ENCODE results near the gene CYSRT1.

The CYSRT1 gene

DNA sequence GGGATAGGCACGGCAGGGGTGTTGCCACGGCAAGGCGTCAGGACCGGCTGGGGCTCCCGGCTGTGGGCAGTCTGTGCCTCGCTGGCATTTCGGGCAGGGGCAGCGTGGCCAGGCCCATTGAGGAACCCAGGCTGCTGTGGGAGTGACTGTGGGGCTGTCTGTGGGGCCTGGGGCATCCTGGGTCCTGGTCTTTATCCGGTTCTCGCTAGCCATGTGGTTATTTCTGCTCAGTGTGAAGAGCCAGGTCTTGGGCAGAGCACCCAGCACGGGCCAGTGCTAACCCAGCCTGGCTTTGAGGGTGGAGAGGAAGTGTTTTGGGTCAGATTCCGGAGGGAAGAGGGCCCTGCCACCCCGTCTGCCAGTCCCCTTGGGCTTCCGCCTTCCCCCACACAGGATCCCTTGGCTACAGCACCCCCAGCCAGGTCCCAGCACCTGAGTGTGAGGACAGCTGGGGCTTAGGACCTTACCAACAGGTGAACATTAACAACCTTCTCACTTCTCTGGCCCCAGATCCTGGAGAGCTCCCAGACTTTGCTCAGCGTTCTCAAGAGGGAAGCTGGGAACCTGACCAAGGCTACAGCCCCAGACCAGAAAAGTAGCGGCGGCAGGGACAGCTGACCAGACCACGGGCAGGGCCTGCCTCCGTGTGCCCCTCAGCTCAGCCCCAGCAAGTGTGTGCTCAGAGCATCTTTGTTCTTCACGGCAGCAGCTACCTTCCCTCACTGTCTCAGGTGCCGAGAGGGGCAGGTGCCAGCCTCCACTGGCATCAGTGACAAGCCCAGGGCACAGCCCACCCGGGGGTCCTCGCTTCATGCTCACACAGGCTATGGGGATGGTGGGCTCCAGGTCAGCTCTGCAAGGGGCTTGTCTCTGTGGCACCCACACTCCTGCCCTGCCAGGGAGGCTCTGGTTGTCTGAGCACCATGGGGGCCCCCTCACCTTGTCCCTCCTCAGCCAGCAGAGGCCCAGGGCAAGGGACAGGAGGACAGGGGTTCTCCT, 35.4 kb upstream of the CYSRT1 start:
- no peak for TF ChIP-seq TEAD4 (IDR thresholded peaks at IDR 0.05)
- TF ChIP-seq, protein P1, sequence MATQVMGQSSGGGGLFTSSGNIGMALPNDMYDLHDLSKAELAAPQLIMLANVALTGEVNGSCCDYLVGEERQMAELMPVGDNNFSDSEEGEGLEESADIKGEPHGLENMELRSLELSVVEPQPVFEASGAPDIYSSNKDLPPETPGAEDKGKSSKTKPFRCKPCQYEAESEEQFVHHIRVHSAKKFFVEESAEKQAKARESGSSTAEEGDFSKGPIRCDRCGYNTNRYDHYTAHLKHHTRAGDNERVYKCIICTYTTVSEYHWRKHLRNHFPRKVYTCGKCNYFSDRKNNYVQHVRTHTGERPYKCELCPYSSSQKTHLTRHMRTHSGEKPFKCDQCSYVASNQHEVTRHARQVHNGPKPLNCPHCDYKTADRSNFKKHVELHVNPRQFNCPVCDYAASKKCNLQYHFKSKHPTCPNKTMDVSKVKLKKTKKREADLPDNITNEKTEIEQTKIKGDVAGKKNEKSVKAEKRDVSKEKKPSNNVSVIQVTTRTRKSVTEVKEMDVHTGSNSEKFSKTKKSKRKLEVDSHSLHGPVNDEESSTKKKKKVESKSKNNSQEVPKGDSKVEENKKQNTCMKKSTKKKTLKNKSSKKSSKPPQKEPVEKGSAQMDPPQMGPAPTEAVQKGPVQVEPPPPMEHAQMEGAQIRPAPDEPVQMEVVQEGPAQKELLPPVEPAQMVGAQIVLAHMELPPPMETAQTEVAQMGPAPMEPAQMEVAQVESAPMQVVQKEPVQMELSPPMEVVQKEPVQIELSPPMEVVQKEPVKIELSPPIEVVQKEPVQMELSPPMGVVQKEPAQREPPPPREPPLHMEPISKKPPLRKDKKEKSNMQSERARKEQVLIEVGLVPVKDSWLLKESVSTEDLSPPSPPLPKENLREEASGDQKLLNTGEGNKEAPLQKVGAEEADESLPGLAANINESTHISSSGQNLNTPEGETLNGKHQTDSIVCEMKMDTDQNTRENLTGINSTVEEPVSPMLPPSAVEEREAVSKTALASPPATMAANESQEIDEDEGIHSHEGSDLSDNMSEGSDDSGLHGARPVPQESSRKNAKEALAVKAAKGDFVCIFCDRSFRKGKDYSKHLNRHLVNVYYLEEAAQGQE (IDR thresholded peaks at IDR 0.05; ENCODE audit: low read depth): 0 out of 2 replicates have a peak, but pooled peaks have one; percentile 4

DNA sequence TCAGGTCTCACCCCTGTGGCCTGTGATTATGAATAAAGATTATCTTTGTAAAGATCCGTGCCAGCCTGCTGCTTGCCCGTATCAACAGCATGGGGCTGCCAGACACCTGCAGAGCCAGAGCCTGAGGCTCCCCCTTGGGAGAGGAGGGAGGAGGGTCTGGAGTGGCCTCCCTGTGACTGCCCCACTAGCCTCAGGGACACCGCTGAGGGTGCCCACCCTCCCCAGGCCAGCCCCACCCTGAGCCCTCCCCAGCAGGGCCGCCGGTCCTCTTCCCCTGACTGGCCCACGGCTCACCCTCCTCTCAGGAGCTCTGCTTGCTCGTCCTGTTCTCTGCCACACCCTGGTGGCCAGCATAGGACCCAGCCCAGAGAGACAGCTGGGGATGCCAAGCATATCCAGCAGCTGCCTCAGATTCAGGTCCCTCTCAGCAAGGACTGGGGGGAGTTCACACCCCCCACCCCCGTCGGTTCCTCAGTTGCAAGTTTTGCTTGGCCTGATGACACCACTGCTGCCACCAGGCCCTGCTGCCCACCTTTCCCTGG, 34.6 kb upstream of the CYSRT1 start:
- TF ChIP-seq CEBPB (IDR thresholded peaks at IDR 0.05) (no peak), RAD21 (IDR thresholded peaks at IDR 0.05; ENCODE audit: low read depth) (0 out of 2 replicates have a peak, but pooled peaks have one; percentile 5)

DNA sequence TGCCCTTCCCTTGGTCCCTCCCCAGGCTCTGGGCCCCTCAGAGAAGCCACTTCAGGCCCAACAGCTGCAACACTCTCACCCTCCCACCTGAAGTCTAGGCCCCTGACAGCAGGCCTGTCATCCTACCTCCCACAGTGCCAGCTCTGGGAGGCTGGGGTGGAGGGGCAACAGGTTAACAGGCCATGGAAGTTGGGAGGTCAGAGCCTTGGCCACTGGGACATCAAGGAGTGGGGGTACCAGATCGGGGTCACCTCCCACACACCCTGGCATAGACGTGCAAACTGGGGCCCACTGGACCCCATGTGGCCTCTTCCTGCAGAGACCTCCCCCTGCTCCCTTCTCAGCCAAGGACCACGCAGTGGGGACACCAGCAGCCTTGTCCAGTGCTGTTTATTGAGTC, 33.7 kb upstream of the CYSRT1 start:
- TF ChIP-seq YY1 (IDR thresholded peaks at IDR 0.05; ENCODE audit: low read depth) (no peak), NFIC (IDR thresholded peaks at IDR 0.05) (no peak)
- TF ChIP-seq, protein P1 (IDR thresholded peaks at IDR 0.05; ENCODE audit: low read depth): no peak

DNA sequence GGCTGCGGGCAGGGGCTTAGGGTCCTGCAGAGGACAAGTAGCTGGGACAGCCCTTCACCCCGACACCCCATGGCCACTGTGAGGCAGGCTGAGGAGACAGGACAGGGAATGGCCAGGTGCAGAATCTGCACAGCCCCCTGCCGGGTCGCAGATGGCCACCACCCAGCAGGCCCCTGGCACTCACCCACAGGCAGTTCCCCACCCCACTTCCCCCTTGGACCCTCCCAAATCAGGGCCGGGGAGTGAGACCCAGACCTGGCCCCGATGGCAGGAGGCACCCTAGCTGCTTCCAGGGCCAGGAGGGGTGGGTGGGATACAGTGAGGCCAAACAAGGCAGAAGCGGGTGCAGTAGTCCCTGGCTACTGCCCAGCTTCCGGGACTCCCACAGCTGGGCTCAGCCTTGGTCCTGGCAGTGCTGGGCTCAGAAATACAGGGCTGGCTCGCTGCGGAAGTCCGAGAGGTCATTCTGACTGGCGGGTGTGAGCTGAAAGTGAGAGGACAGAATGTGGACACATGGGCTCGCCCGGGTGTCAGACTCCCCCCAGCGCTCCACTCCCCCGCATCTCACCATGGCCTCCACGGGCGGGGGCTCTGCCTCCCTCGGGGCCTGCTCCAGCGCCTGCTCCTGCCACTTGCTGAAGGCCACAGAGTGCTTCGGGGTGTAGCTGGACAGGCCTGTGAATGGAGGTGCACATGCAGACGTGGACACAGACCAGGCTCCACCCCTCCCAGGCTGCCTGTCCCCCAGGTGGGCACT, 33.1 kb upstream of the CYSRT1 start:
- no peak for TF ChIP-seq FOXM1 (IDR thresholded peaks at IDR 0.05; ENCODE audit: borderline replicate concordance, low read depth)

DNA sequence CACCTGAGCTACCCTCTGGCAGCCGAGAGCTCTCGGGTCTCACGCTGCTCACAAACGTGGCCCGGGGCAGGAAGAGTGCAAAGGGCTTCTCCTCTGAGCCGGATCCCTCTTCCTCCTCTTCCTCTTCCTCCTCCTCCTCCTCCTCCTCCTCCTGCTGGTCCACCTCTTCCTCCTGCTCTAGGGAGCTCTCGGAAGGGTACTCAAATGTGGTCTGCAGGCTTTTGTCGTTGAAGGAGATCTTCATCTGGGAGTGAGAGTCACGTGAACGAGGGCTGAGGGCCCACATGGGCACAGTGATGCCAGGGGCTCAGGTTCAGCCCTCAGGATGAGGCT, 32.6 kb upstream of the CYSRT1 start:
- no peak for TF ChIP-seq TAF1 (IDR thresholded peaks at IDR 0.05; ENCODE audit: low read depth)

DNA sequence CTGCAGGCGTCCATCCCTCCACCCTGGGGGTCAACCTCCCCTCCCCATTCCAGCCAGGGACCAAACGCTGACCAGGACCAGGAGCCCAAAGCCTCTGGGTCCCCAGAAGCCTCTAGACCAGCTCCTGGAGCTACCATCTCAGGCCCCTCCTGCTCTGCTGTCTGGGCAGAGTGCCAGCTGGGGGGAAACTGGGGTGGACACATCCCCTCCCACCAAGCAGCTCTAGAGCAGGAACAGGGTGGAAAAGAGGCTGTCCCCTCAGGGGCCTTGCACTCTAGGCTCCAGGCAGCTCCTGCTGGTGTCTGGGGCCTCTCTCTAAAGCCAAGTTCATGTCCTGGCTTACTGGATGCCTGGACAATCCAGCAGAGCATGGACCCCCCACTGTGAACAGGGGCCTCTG, 32.1 kb upstream of the CYSRT1 start:
- no peak for TF ChIP-seq CEBPB (IDR thresholded peaks at IDR 0.05)
- no peak for TF ChIP-seq CREB1 (IDR thresholded peaks at IDR 0.05; ENCODE audit: low read depth)
- no peak for TF ChIP-seq EGR1 (IDR thresholded peaks at IDR 0.05)
- TF ChIP-seq FOXM1 (IDR thresholded peaks at IDR 0.05; ENCODE audit: borderline replicate concordance, low read depth): no peak
- no peak for TF ChIP-seq TCF12 (IDR thresholded peaks at IDR 0.05; ENCODE audit: low read depth)
- TF ChIP-seq, protein P2, sequence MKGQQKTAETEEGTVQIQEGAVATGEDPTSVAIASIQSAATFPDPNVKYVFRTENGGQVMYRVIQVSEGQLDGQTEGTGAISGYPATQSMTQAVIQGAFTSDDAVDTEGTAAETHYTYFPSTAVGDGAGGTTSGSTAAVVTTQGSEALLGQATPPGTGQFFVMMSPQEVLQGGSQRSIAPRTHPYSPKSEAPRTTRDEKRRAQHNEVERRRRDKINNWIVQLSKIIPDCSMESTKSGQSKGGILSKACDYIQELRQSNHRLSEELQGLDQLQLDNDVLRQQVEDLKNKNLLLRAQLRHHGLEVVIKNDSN (IDR thresholded peaks at IDR 0.05): no peak
- TF ChIP-seq, protein P3, sequence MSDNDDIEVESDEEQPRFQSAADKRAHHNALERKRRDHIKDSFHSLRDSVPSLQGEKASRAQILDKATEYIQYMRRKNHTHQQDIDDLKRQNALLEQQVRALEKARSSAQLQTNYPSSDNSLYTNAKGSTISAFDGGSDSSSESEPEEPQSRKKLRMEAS (IDR thresholded peaks at IDR 0.05): no peak
- no peak for TF ChIP-seq TEAD4 (IDR thresholded peaks at IDR 0.05)

DNA sequence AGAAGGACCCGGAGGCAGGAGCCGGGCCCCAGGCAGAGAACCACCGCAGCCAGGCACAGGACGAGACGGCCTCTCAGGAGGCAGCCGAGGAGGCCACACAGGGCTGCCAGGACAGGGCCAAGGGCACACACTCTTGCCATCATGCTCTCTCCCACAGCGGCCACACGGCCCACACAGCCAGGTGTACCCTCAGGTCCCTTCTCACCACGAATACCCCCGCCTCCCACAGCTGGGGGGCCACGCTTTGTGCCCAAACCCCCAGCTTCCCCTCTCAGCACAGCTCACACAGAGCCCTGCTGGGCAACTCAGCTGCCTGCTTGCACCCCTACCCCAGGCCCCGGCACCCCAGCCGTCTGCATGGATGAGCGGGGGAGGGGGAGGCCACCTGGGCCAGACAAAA, 31.2 kb upstream of the CYSRT1 start:
- no peak for TF ChIP-seq ZBTB7A (IDR thresholded peaks at IDR 0.05; ENCODE audit: low read depth)
- no peak for TF ChIP-seq TEAD4 (IDR thresholded peaks at IDR 0.05)
- no peak for TF ChIP-seq CEBPB (IDR thresholded peaks at IDR 0.05)
- TF ChIP-seq, protein P2 (IDR thresholded peaks at IDR 0.05): no peak
- TF ChIP-seq RAD21 (IDR thresholded peaks at IDR 0.05; ENCODE audit: low read depth): no peak
- TF ChIP-seq FOXM1 (IDR thresholded peaks at IDR 0.05; ENCODE audit: borderline replicate concordance, low read depth): no peak
- no peak for TF ChIP-seq TCF12 (IDR thresholded peaks at IDR 0.05; ENCODE audit: low read depth)
- TF ChIP-seq NFIC (IDR thresholded peaks at IDR 0.05): no peak
- no peak for TF ChIP-seq EP300 (IDR thresholded peaks at IDR 0.05; ENCODE audit: borderline replicate concordance)
